Lower lobe of right lung (tissue), 2 donors: Measurements from ENCODE around the gene TRUB2. TPM values are rescaled to one million over a fixed set of nuclear protein-coding genes. Genes with fewer than 3 reads are reported as not detected.
A peak's percentile ranks its signal among the peaks of the same experiment; 100 is the strongest.
"Not testable (repeated sequence)": the region's sequence is repeated elsewhere in the genome, so short reads cannot be mapped to it uniquely, and the experiment has no call there.

Experiments
- ATAC-seq, 2 donors: fragments of 200-7000 bp; cut with Tn5 transposase; one replicate each; pipeline ENCODE4 v1.9.1; 2020 to 2022; ENCODE audit warnings: mild to moderate bottlenecking in 2 of 2, moderate library complexity in 2 of 2
- DNase-seq: peaks from one replicate; pipeline ENCODE4 v3.0.0-alpha.2; 2020
- H3K27ac ChIP-seq: fragments of 200-600 bp; one replicate; pipeline ENCODE4 v1.8.0; 2022
- H3K27me3 ChIP-seq: fragments of 200-600 bp; one replicate; pipeline ENCODE4 v1.8.0; 2022; ENCODE audit warnings: low read depth
- H3K36me3 ChIP-seq: fragments of 200-600 bp; one replicate; pipeline ENCODE4 v1.8.0; 2022; ENCODE audit warnings: mild to moderate bottlenecking
- H3K4me1 ChIP-seq: fragments of 200-600 bp; one replicate; pipeline ENCODE4 v1.8.0; 2022
- H3K4me3 ChIP-seq: fragments of 200-600 bp; one replicate; pipeline ENCODE4 v1.8.0; 2022; ENCODE audit warnings: mild to moderate bottlenecking
- H3K9me3 ChIP-seq: fragments of 200-600 bp; one replicate; pipeline ENCODE4 v1.8.0; 2022
- intact Hi-C: fragments of 100-400 bp; cut with DNase I; formaldehyde crosslinking; loops from one replicate; pipeline ENCODE4 v1.11.0; 2022
- total RNA-seq: library from RNA; stranded (reverse); fragmentation: NEBNext Ultra II Directional; extraction: Animal tissue kit (Norgen Biotek cat#: 25700); gene quantifications from one replicate; pipeline ENCODE4 v1.2.1, GENCODE V29; 2021
- TF ChIP-seq, protein P1 (sequence below): fragments of 200-600 bp; IDR thresholded peaks from one replicate; pipeline ENCODE4 v1.8.0; 2022; ENCODE audit warnings: antibody characterized with exemption, mild to moderate bottlenecking
- donor health status: DM: no; HTN: yes; CAD: no; lungs with severe emphysema.

The TRUB2 gene
- total RNA-seq, 1 donor from 2014 or later, result 18.1 TPM

DNA sequence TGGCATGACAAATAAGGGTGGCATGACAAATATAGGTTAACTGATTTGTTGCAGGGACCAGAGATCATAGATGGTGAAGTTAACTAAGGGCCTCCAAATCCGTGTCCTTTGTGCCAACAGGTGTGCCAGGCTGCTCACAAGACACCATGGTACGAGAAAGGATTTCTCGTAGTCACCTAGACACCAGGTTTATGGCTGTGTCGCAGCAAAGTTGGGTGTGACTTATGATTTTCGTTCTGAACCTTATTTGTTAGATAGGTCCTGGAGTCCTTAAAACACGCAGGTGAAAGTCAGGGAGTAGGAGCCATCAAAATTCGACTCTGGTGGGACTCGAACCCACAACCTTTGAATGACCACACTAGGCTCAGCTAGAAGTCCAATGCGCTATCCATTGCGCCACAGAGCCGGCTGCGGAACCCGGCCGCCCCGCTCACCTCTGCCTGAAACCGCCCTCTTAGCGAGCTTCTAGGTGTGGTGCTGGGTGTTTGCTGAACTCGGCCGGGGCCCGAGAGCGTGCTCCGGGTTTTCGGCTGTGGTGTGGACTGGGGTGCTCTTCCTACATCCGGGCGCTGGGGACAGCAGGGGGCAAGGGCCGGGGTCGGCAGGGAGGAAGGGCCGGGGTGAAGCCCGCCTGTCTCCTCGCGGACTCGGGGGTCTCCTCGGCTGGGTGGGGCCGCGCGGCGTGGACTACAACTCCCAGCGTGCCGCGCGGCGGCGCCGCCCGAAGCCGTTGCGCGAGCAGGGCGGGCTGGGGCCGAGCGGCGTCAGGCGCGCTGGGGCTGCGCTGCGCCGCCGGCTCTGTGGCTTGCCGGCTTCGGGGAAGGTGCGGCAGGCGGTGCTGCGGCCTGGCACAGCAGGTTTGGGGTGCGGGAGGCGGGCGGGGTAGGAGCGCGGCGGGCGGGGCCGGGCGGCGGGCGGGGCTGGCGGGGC lies 17.8 kb upstream of the TRUB2 start, which contains the start of gene SLC27A4:
Gene SLC27A4, plus strand, starts transcription at position 767 of the 930 bp plus-strand sequence. CDS start 2,606 bp downstream, outside the sequence.
- H3K9me3 ChIP-seq, result no peaks in the 10 kb centered on the region
- H3K27me3 ChIP-seq, result no peaks in the 10 kb centered on the region
- intact Hi-C loops, result no loop called here
- H3K4me3 ChIP-seq, result peak within 1 kb of the TSS; percentile 93
- peak within 1 kb of the TSS; percentile 82 for H3K27ac ChIP-seq
- TF ChIP-seq, protein P1, sequence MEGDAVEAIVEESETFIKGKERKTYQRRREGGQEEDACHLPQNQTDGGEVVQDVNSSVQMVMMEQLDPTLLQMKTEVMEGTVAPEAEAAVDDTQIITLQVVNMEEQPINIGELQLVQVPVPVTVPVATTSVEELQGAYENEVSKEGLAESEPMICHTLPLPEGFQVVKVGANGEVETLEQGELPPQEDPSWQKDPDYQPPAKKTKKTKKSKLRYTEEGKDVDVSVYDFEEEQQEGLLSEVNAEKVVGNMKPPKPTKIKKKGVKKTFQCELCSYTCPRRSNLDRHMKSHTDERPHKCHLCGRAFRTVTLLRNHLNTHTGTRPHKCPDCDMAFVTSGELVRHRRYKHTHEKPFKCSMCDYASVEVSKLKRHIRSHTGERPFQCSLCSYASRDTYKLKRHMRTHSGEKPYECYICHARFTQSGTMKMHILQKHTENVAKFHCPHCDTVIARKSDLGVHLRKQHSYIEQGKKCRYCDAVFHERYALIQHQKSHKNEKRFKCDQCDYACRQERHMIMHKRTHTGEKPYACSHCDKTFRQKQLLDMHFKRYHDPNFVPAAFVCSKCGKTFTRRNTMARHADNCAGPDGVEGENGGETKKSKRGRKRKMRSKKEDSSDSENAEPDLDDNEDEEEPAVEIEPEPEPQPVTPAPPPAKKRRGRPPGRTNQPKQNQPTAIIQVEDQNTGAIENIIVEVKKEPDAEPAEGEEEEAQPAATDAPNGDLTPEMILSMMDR, result no peak
- peaks cover 21% of the 10 kb centered on the region for H3K36me3 ChIP-seq
- DNase-seq (peak; percentile 88), ATAC-seq (peak; percentile 94 to 95)
- peaks cover 15% of the 10 kb centered on the region for H3K4me1 ChIP-seq

DNA sequence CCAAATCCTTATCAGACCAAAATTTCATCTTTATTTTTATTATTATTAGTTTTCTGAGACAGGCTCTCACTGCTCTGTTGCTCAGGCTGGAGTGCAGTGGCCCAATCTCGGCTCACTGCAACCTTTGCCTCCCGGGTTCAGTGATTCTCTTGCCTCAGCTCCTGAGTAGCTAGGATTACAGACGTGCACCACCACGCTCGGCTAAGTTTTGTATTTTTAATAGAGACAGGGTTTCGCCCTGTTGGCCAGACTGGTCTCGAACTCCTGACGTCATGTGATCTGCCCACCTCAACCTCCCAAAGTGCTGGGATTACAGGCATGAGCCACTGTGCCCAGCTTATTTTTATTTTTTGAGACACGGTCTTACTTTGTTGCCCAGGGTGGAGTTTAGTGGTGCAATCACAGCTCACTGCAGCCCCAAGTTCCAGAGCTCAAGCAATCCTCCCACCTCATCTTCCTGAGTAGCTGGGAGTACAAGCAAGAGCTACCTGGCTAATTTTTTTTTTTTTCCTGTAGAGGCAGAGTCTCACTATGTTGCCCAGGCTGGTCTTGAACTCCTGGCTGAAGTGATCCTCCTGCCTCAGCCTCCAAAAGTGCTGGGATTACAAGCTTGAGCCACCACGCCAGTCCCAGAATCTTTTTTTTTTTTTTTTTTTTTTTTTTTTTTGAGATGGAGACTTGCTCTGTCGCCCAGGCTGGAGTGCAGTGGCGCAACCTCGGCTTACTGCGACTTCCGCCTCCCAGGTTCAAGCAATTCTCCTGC lies 16.8 kb upstream of the TRUB2 start:
- H3K27ac ChIP-seq, H3K9me3 ChIP-seq, DNase-seq, ATAC-seq, H3K27me3 ChIP-seq, intact Hi-C loops, H3K4me3 ChIP-seq: not testable (repeated sequence)
- Histone ChIP-seq H3K4me1 (peaks cover 15% of the 10 kb centered on the region), H3K36me3 (peaks cover 21% of the 10 kb centered on the region)

DNA sequence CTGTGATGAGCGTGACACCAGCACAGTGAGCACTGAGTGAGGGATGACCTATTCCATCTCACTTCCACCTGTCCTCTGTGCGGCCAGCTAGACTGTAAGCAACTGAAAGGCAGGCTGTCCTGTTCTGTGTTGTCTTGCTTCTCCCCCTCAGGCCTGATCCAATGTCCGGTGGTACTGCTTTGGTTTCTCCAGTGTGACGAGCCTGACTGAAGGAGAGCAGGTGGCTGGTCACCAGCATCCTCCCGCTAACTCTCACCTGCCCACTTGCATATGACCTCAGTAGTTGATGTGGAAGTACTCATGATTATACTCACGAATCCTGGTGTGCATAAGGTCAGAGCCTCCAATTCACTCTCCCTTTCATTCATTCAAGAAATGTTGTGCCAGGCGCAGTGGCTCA lies 15.7 kb upstream of the TRUB2 start:
- Histone ChIP-seq H3K27me3 (no peaks in the 10 kb centered on the region), H3K36me3 (peaks cover 21% of the 10 kb centered on the region), H3K4me1 (peaks cover 15% of the 10 kb centered on the region), H3K4me3 (no peak overlapping the region), H3K27ac (no peak overlapping the region), H3K9me3 (no peaks in the 10 kb centered on the region)
- no peak for DNase-seq
- no peak for ATAC-seq
- TF ChIP-seq, protein P1, result no peak
- intact Hi-C loops, result no loop called here

DNA sequence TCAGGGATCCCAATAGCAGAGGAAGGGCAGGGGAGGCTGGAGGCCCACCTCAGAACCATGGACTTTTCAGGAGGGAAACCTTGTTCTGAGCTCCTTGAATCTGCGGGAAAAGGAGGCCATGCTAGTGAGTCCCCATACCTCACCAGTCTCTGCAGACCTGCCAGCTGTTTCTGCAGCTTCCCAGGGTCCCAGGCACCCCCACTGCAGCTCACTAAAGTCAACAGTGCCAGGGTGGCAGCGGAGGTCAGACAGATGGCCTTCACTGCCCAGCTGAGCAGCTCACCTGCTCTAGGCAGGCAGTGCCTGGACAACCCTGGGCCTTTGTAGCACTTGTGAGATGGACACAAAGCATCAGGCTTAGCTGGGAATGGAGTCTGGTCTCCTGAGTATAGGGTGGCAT lies 13.7 kb upstream of the TRUB2 start:
- ATAC-seq, result no peak
- TF ChIP-seq, protein P1, result no peak
- Histone ChIP-seq H3K4me1 (peaks cover 7% of the 10 kb centered on the region), H3K9me3 (no peaks in the 10 kb centered on the region), H3K27me3 (no peaks in the 10 kb centered on the region), H3K36me3 (peaks cover 37% of the 10 kb centered on the region), H3K27ac (no peak overlapping the region), H3K4me3 (no peak overlapping the region)
- intact Hi-C loops, result no loop called here
- DNase-seq, result no peak

DNA sequence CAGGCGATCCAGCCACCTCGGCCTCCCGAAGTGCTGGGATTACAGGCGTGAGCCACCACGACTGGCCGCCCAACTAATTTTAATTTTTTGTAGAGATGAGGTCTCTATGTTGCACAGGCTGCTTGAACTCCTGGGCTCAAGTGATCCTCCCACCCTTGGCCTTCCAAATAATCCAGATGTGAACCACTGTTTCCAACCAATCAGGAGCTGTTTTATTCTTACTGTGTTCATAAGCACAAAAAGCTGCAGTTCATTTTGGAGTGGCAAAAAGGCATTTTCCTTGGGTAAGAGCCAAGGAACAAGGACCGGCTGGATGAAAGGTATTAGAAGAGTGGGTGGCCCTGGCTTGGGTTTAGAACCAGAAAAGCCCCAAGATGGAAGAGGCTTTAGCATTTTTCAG lies 12.9 kb upstream of the TRUB2 start:
- peaks cover 6% of the 10 kb centered on the region for H3K4me1 ChIP-seq
- H3K36me3 ChIP-seq, result peaks cover 37% of the 10 kb centered on the region
- no peaks in the 10 kb centered on the region for H3K9me3 ChIP-seq
- intact Hi-C loops, result no loop called here
- DNase-seq (no peak), ATAC-seq (no peak)
- H3K4me3 ChIP-seq, result no peak overlapping the region
- TF ChIP-seq, protein P1, result no peak
- no peaks in the 10 kb centered on the region for H3K27me3 ChIP-seq
- no peak overlapping the region for H3K27ac ChIP-seq
